HG02885 (cell line): ENCODE measurements around the gene TBC1D3I.
"Not testable (repeated sequence)": the region's sequence is repeated elsewhere in the genome, so short reads cannot be mapped to it uniquely, and the experiment has no call there.

Experiments
- ATAC-seq: cut with Tn5 transposase; IDR thresholded peaks from one replicate; pipeline ENCODE4 v1.9.1; 2021; ENCODE audit warnings: mild to moderate bottlenecking; ENCODE audit not compliant: unreplicated experiment, poor library complexity

TBC1D3I gene

GRCh38 chr17:36264470-36264869 is at the start of gene TBC1D3I:
TBC1D3I (minus strand) TSS chr17:36264570; CDS start chr17:36262985, 1,585 bp downstream.
- not testable (repeated sequence) for ATAC-seq

GRCh38 chr17:36295161-36295560 is 30.8 kb upstream of the TBC1D3I start:
- not testable (repeated sequence) for ATAC-seq

DNA sequence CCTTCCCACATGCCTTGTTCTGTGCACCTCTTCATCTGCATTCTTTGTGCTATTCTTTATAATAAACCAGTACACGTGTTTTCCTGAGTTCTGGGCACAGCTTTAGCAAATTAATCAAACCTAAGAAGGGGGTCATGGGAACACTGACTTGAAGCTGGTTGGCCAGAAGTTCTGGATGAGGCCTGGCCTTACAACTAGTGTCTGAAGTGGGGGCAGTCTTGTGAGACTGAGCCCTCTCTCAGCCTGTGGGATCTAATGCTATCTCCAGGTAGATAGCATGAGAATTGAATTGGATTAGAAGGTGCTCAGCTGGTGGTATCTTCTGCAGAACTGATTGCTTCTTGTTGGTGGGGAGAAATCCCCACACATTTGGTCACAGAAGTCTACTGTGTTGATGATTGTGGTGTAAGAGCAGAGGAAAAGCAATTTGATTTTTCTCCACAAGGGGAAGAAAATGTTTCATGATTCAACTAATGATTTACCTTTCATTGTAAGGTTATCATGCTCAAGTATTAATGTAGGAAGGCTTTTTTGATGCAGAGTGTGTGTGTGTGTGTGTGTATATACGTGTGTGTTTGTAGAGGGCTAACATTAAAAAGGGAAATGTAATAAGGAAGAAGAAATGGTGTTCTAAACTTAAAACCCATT is 25.7 kb upstream of the TBC1D3I start:
- not testable (repeated sequence) for ATAC-seq

GRCh38 chr17:36284219-36284618 is 19.8 kb upstream of the TBC1D3I start:
- not testable (repeated sequence) for ATAC-seq

DNA sequence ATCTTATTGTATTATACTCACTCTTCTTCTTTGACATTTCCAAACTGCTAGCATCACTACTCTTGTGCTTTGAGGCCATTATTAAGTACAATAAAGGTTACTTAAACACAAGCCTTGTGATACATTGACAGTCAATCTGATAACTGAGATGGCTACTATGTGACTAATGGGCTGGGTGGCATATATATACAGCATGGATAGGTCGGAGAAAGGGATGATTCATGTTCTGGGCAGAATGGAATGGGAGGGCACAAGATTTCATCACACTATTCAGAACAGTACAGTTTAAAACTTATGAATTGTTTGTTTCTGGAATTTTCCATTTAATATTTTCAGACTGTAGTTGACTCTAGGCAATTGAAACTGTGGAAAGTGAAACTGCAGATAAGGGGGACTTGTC is 18.9 kb upstream of the TBC1D3I start:
- ATAC-seq = not testable (repeated sequence)

GRCh38 chr17:36242046-36242445 is 22.3 kb downstream of the TBC1D3I start:
- not testable (repeated sequence) for ATAC-seq

GRCh38 chr17:36229644-36230043 is 34.7 kb downstream of the TBC1D3I start:
- not testable (repeated sequence) for ATAC-seq

- ATAC-seq = not testable (repeated sequence)
Measured at GRCh38 chr17:36222967-36223366, 41.4 kb downstream of the TBC1D3I start.

DNA sequence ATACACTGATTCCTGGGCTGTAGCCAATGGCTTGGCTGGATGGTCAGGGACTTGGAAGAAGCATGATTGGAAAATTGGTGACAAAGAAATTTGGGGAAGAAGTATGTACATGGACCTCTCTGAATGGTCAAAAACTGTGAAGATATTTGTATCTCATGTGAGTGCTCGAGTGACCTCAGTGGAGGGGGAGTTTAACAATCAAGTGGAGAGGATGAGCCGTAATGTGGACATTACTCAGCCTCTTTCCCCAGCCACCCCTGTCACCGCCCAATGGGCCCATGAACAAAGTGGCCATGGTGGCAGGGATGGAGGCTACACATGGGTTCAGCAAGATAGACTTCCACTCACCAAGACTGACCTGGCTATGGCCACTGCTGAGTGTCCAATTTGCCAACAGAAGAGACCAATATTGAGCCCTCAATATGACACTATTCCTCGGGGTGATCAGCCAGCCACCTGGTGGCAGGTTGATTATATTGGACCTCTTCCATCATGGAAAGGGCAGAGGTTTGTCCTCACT is 42.7 kb downstream of the TBC1D3I start:
- ATAC-seq = not testable (repeated sequence)

DNA sequence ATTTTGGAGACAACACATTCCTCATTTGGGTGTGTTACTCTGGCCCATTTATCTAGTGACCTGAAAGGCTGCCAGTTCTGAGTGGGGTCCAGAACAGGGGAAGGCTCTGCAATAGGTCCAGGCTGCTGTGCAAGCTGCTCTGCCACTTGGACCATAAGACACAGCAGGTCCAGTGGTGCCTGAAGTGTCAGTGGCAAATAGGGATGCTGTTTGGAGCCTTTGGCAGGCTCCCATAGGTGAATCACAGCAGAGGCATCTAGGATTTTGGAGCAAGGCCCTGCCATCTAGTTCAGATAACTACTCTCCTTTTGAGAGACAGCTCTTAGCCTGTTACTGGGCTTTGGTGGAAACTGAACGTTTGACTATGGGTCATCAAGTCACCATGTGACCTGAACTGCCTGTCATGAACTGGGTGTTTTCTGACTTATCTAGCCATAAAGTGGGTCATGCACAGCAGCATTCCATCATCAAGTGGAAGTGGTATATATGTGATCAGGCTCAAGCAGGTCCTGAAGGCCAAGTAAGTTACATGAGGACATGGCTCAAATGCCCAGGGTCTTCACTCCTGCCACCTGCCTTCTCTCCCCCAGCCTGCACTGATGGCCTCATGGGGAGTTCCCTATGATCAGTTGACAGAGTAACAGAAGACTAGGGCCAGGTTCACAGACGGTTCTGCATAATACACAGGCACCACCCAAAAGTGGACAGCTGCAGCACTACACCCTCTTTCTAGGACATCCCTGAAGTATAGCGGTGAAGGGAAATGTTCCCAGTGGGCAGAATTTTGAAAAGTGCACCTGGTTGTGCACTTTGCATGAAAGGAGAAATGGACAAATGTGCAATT is 43.4 kb downstream of the TBC1D3I start:
- not testable (repeated sequence) for ATAC-seq

GRCh38 chr17:36219556-36219955 is 44.8 kb downstream of the TBC1D3I start:
- not testable (repeated sequence) for ATAC-seq

DNA sequence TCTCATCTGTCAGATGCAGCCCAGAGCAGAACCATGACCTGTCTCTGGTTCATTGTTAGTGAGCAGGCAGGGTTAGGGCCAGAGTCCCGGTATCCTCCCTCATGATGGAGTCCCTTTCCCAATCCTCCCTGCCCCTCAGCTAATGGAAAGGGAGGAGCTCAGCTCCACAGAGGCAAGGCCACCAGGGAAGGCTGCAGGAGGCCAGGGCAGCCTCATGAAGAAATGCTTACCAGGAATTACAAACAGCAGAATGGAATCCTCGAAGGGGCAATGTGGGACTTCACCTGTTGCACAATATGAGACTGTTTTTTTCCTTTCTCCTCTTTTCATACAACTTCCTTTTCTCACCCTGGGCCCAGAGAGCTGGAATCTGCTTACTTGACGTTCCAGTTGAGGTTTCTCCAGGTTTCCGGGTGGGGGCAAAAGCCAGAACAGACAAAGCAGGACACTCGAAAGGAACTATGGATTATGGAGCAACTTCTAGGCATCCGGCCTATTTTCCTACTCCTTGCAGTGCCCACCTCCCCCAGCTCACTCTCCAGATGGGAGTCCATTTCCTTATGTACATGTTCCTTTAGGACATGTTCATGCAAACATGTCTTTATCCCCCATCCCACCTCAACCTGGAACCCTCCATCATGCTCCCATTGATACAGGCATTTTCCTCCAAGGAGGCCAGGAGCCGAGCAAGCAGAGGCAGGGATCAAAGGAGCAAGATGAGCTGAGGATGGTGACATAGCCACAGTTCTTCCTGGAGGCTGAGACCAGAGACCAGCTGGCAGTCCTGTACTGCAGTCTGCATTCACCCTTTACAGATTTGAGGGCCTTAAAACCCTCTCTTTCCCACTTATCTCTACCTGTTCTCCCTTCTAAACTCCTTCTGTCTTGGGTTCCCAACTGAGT is 48.7 kb downstream of the TBC1D3I start:
- not testable (repeated sequence) for ATAC-seq

DNA sequence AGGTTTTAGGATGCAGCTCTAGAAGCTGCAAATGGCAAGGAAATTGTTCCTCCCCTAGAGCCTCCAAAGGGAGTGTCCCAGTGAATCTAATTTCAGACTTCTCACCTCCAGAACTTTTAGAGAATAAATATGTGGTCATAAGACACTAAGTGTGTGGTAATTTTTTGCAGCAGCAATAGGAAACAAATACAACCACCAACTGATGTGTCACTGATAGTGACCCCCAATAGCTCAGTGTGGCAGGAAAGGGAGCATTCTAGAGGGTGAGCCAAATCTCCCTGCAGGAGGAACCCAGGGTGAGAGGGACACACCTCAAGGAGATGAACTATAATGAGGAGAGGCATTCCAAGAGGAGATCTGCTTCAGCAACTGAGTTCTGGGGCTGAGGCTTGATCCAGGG is 49.5 kb downstream of the TBC1D3I start:
- no peak for ATAC-seq

- ATAC-seq = no peak
Measured at GRCh38 chr17:36213695-36214094, 50.7 kb downstream of the TBC1D3I start.

GRCh38 chr17:36212966-36213365 is 51.4 kb downstream of the TBC1D3I start:
- ATAC-seq = no peak

DNA sequence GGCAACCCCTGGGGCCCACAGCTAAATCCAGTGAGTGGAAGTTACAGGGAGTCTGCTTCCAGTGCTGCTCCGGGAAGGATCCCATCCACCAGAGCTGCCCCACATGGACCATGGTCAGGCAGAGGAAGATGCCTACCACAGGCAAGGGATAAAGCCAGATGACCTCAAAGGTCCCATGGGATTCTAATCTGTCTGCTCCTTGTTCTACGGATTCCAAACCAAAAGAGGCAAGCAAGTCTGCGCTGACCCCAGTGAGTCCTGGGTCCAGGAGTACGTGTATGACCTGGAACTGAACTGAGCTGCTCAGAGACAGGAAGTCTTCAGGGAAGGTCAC is 52.1 kb downstream of the TBC1D3I start:
- no peak for ATAC-seq

DNA sequence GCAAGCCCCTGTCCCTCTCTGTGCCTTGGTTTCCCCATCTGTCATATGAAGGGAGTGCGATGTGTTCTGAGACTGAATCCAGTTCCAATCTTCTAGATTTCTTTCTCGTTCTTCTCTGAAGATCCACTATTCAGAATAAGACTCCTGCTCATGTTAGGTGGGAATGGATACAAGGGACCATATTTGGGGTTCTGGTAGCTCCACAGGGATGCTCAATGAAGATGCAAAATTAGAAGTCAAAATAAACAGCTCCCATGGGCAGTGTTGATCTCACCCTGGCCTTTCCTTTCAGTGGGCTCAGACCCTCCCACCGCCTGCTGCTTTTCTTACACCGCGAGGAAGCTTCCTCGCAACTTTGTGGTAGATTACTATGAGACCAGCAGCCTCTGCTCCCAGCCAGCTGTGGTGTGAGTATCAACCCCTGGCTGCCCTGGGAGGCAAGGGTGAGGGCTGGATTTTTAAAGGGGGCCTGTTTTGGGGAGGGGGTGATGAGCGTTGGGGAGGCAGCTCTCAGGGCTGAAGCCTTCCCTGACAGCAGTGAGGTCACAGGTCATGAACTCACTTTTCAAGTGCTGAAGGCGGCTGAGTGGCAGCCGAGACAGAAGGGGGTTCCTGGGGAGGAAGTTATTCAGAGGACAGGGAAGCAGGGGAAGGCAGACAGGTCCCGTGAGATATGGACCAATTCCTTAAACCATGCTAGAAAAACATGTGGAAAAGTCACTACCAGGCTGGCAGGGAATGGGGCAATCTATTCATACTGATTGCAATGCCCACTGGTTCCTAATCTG is 52.7 kb downstream of the TBC1D3I start:
- not testable (repeated sequence) for ATAC-seq

- peak; percentile 70 for ATAC-seq
Measured at GRCh38 chr17:36210439-36211211, 53.7 kb downstream of the TBC1D3I start, which contains the start of gene CCL4L2. CCL4L2 (plus strand) TSS chr17:36211063.

DNA sequence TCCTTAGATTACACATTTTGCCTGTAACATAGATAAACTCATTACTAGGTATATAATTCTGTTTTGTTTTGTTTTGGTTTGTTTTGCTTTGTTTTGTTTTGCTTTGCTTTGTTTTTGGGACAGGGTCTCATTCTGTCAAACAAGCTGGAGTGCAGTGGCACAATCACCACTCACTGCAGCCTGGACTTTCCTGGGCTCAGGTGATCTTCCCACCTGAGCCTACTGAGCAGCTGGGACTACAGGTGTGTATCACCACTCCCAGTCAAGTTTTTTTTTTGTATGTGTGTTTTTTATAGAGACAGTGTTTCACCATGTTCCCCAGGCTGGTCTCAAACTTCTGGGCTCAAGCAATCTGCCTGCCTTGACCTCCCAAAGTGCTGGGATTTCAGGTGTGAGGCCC is 54.8 kb downstream of the TBC1D3I start:
- ATAC-seq = no peak
